HEK293 (cell line): ENCODE data around the gene HYAL3.

Source experiments
- CTCF ChIA-PET: fragments of 350-600 bp; formaldehyde crosslinking; extraction: SDS; loops from one replicate; lab custom pipeline; 2021; ENCODE audit warnings: antibody characterized with exemption; lab: Yijun Ruan, JAX
- POLR2A ChIA-PET: fragments of 300-600 bp; formaldehyde crosslinking; extraction: SDS; loops from one replicate; lab custom pipeline; 2020; ENCODE audit warnings: antibody characterized with exemption, inconsistent platforms; lab: Yijun Ruan, JAX
- H3K27ac ChIP-seq: fragments of 200-500 bp; sonication (Bioruptor generic); 2 replicates; pipeline ENCODE4 v1.5.1; 2014; ENCODE audit warnings: low read depth, low read length, control low read depth, inconsistent platforms; ENCODE audit errors: extremely low read depth
- H3K36me3 ChIP-seq, 2 experiments: fragments of 200-500 bp in 1 of 2; sonication (Bioruptor generic) in 1 of 2; 1 replicate in 1 of 2; 2 replicates in 1 of 2; pipeline ENCODE4 v1.5.1; 2014 to 2017; ENCODE audit warnings: inconsistent platforms in 2 of 2, low read length in 2 of 2; ENCODE audit not compliant: control insufficient read depth in 2 of 2, insufficient read depth in 1 of 2
- H3K4me1 ChIP-seq: fragments of 200-500 bp; sonication (Bioruptor generic); 2 replicates; pipeline ENCODE4 v1.5.1; 2014; ENCODE audit warnings: mild to moderate bottlenecking, low read length, inconsistent platforms; ENCODE audit not compliant: control insufficient read depth, insufficient read depth
- H3K4me3 ChIP-seq: 2 replicates; pipeline ENCODE4 v1.5.1; 2011; ENCODE audit warnings: low read depth, mild to moderate bottlenecking, control low read depth, low read length, moderate library complexity
- H3K9me3 ChIP-seq: fragments of 200-500 bp; sonication (Bioruptor generic); 2 replicates; pipeline ENCODE4 v1.5.1; 2014; ENCODE audit warnings: low read depth, low read length, inconsistent platforms; ENCODE audit not compliant: control insufficient read depth, insufficient read depth
- GLIS2 ChIP-seq: fragments of 450-650 bp; formaldehyde crosslinking; IDR thresholded peaks from 2 replicates; pipeline ENCODE4 v1.5.1; 2016; ENCODE audit warnings: missing biosample characterization, missing genetic modification characterization
- KLF1 ChIP-seq: fragments of 450-650 bp; formaldehyde crosslinking; IDR thresholded peaks from 2 replicates; pipeline ENCODE4 v1.5.1; 2016; ENCODE audit warnings: missing biosample characterization, missing genetic modification characterization
- KLF10 ChIP-seq: fragments of 450-650 bp; IDR thresholded peaks from 2 replicates; pipeline ENCODE4 v1.5.1; 2018; ENCODE audit warnings: missing biosample characterization, mild to moderate bottlenecking, missing genetic modification characterization
- KLF7 ChIP-seq: fragments of 450-650 bp; formaldehyde crosslinking; IDR thresholded peaks from 2 replicates; pipeline ENCODE4 v1.5.1; 2016; ENCODE audit warnings: missing biosample characterization, missing genetic modification characterization, borderline replicate concordance
- KLF8 ChIP-seq: fragments of 450-650 bp; formaldehyde crosslinking; IDR thresholded peaks from 2 replicates; pipeline ENCODE4 v1.5.1; 2016; ENCODE audit warnings: missing biosample characterization, missing genetic modification characterization
- PATZ1 ChIP-seq: fragments of 450-650 bp; formaldehyde crosslinking; IDR thresholded peaks from 2 replicates; pipeline ENCODE4 v1.5.1; 2016; ENCODE audit warnings: missing biosample characterization, missing genetic modification characterization
- SP2 ChIP-seq: fragments of 450-650 bp; formaldehyde crosslinking; IDR thresholded peaks from 2 replicates; pipeline ENCODE4 v1.5.1; 2016; ENCODE audit warnings: missing biosample characterization, missing genetic modification characterization
- SP3 ChIP-seq: fragments of 450-650 bp; formaldehyde crosslinking; IDR thresholded peaks from 2 replicates; pipeline ENCODE4 v1.5.1; 2016; ENCODE audit warnings: missing biosample characterization, missing genetic modification characterization
- SP7 ChIP-seq: fragments of 450-650 bp; formaldehyde crosslinking; IDR thresholded peaks from 2 replicates; pipeline ENCODE4 v1.5.1; 2016; ENCODE audit warnings: missing biosample characterization, missing genetic modification characterization
- TRIM28 ChIP-seq: IDR thresholded peaks from 2 replicates; pipeline ENCODE4 v1.6.1; 2011; ENCODE audit warnings: low read length, control low read depth, borderline replicate concordance
- YY2 ChIP-seq: fragments of 450-650 bp; formaldehyde crosslinking; IDR thresholded peaks from 2 replicates; pipeline ENCODE4 v1.5.1; 2016; ENCODE audit warnings: missing biosample characterization, missing genetic modification characterization
- ZBTB20 ChIP-seq: fragments of 450-650 bp; formaldehyde crosslinking; IDR thresholded peaks from 2 replicates; pipeline ENCODE4 v1.5.1; 2016; ENCODE audit warnings: missing biosample characterization, missing genetic modification characterization
- ZBTB26 ChIP-seq: fragments of 450-650 bp; formaldehyde crosslinking; optimal IDR thresholded peaks from 2 replicates; pipeline ENCODE3; 2016; ENCODE audit warnings: missing biosample characterization, mild to moderate bottlenecking, missing genetic modification characterization
- ZBTB48 ChIP-seq: fragments of 450-650 bp; formaldehyde crosslinking; IDR thresholded peaks from 2 replicates; pipeline ENCODE4 v1.5.1; 2016; ENCODE audit warnings: missing biosample characterization, missing genetic modification characterization
- ZEB2 ChIP-seq: fragments of 450-650 bp; formaldehyde crosslinking; IDR thresholded peaks from 2 replicates; pipeline ENCODE4 v1.5.1; 2016; ENCODE audit warnings: missing biosample characterization, missing genetic modification characterization
- ZFHX2 ChIP-seq: fragments of 450-650 bp; formaldehyde crosslinking; conservative IDR thresholded peaks from 2 replicates; pipeline ENCODE4 v1.5.1; 2016; ENCODE audit warnings: missing biosample characterization, missing genetic modification characterization
- ZNF10 ChIP-seq: fragments of 450-650 bp; formaldehyde crosslinking; IDR thresholded peaks from 2 replicates; pipeline ENCODE4 v1.5.1; 2017; ENCODE audit warnings: missing biosample characterization, missing genetic modification characterization
- ZNF2 ChIP-seq: fragments of 450-650 bp; formaldehyde crosslinking; IDR thresholded peaks from 2 replicates; pipeline ENCODE4 v1.5.1; 2016; ENCODE audit warnings: missing biosample characterization, missing genetic modification characterization
- ZNF202 ChIP-seq: fragments of 450-650 bp; formaldehyde crosslinking; IDR thresholded peaks from 2 replicates; pipeline ENCODE4 v1.5.1; 2016; ENCODE audit warnings: missing biosample characterization, missing genetic modification characterization, borderline replicate concordance
- ZNF24 ChIP-seq: fragments of 450-650 bp; formaldehyde crosslinking; IDR thresholded peaks from 2 replicates; pipeline ENCODE4 v1.5.1; 2016; ENCODE audit warnings: missing biosample characterization, missing genetic modification characterization
- ZNF354C ChIP-seq: fragments of 450-650 bp; formaldehyde crosslinking; IDR thresholded peaks from 2 replicates; pipeline ENCODE4 v1.5.1; 2016; ENCODE audit warnings: missing biosample characterization, missing genetic modification characterization, low read depth, borderline replicate concordance
- ZNF362 ChIP-seq: fragments of 450-650 bp; formaldehyde crosslinking; IDR thresholded peaks from 2 replicates; pipeline ENCODE4 v1.5.1; 2016; ENCODE audit warnings: missing biosample characterization, missing genetic modification characterization
- ZNF391 ChIP-seq: fragments of 450-650 bp; formaldehyde crosslinking; IDR thresholded peaks from 2 replicates; pipeline ENCODE4 v1.5.1; 2016; ENCODE audit warnings: low read depth, missing biosample characterization, missing genetic modification characterization, borderline replicate concordance
- ZNF398 ChIP-seq: fragments of 450-650 bp; formaldehyde crosslinking; IDR thresholded peaks from 2 replicates; pipeline ENCODE4 v1.5.1; 2017; ENCODE audit warnings: missing biosample characterization, missing genetic modification characterization
- ZNF513 ChIP-seq: fragments of 450-650 bp; IDR thresholded peaks from 2 replicates; pipeline ENCODE4 v1.5.1; 2018; ENCODE audit warnings: missing biosample characterization, missing genetic modification characterization
- ZNF548 ChIP-seq: fragments of 450-650 bp; formaldehyde crosslinking; IDR thresholded peaks from 2 replicates; pipeline ENCODE4 v1.5.1; 2016; ENCODE audit warnings: missing biosample characterization, missing genetic modification characterization
- ZNF600 ChIP-seq: fragments of 450-650 bp; formaldehyde crosslinking; IDR thresholded peaks from 2 replicates; pipeline ENCODE4 v1.5.1; 2016; ENCODE audit warnings: missing biosample characterization, missing genetic modification characterization
- ZNF629 ChIP-seq: fragments of 450-650 bp; formaldehyde crosslinking; IDR thresholded peaks from 2 replicates; pipeline ENCODE4 v1.5.1; 2017; ENCODE audit warnings: missing biosample characterization, missing genetic modification characterization
- ZNF677 ChIP-seq: fragments of 450-650 bp; IDR thresholded peaks from 2 replicates; pipeline ENCODE4 v1.5.0; 2018; ENCODE audit warnings: missing biosample characterization, mild to moderate bottlenecking, missing genetic modification characterization, moderate library complexity
- ZNF785 ChIP-seq: fragments of 450-650 bp; formaldehyde crosslinking; IDR thresholded peaks from 2 replicates; pipeline ENCODE4 v1.5.1; 2016; ENCODE audit warnings: missing biosample characterization, missing genetic modification characterization

The HYAL3 gene

GRCh38 chr3:50292159-50293078, 6.8 kb downstream of the HYAL3 start, which contains the start of gene IFRD2:
IFRD2 (minus strand) TSS chr3:50292429; CDS start chr3:50292274, 155 bp downstream.
- H3K9me3 ChIP-seq: no peaks in the 10 kb centered on the region
- H3K4me1 ChIP-seq: no peaks in the 10 kb centered on the region
- ChIA-PET CTCF (interaction anchor here (0.5 to 1.9 kb wide), 12 partner anchors 14 to 263 kb away, joined by 3 to 7 read pairs (median 3); no protein-coding TSS in a partner anchor), POLR2A (interaction anchor here (0.5 to 1.9 kb wide), 13 partner anchors 10 to 1131 kb away, joined by 3 to 18 read pairs (median 4); partner anchors contain the start of genes GNAI2, HYAL1 and TUSC2)
- peak within 1 kb of the TSS; percentile 80 for H3K4me3 ChIP-seq
- H3K36me3 ChIP-seq: peaks cover 0 to 37% of the 10 kb centered on the region in 2 experiments; a peak in 1 of 3 replicates
- peak within 1 kb of the TSS; percentile 77 for H3K27ac ChIP-seq
- TF ChIP-seq ZNF677: no peak
- TF ChIP-seq ZFHX2: 0 out of 2 replicates have a peak, but pooled peaks have one; percentile 11
- TF ChIP-seq ZNF629 (tag by site-specific recombination): peak; percentile 48; the same call in 1 of the 2 replicates
- TF ChIP-seq ZNF600: 0 out of 2 replicates have a peak, but pooled peaks have one; percentile 29
- TF ChIP-seq ZNF10 (tag by site-specific recombination): peak; percentile 62; the same call in 1 of the 2 replicates
- TF ChIP-seq ZNF362 (tag by site-specific recombination): no peak
- peak; percentile 43; the same call in 1 of the 2 replicates for TF ChIP-seq KLF10 (tag by site-specific recombination)
- no peak for TF ChIP-seq ZNF354C (tag by site-specific recombination)
- peak; percentile 99 for TF ChIP-seq ZBTB26
- no peak for TF ChIP-seq ZNF2 (tag by site-specific recombination)
- no peak for TF ChIP-seq ZNF202 (tag by site-specific recombination)
- peak; percentile 67; the same call in 1 of the 2 replicates for TF ChIP-seq ZBTB48
- peak; percentile 53; the same call in 1 of the 2 replicates for TF ChIP-seq PATZ1 (tag by site-specific recombination)
- no peak for TF ChIP-seq ZNF785 (tag by site-specific recombination)
- peak; percentile 78 for TF ChIP-seq GLIS2 (tag by site-specific recombination)
- TF ChIP-seq SP7 (tag by site-specific recombination): no peak
- peak; percentile 99 for TF ChIP-seq KLF8 (tag by site-specific recombination)
- peak; percentile 85 for TF ChIP-seq ZNF24 (tag by site-specific recombination)
- peak; percentile 98 for TF ChIP-seq SP3 (tag by site-specific recombination)
- peak; percentile 39; the same call in 1 of the 2 replicates for TF ChIP-seq ZEB2
- no peak for TF ChIP-seq ZNF548 (tag by site-specific recombination)
- TF ChIP-seq ZNF513: no peak
- no peak for TF ChIP-seq ZNF398 (tag by site-specific recombination)
- TF ChIP-seq ZBTB20 (tag by site-specific recombination): peak; percentile 93
- TF ChIP-seq SP2 (tag by site-specific recombination): peak; percentile 58
- TF ChIP-seq KLF1 (tag by site-specific recombination): peak; percentile 94
- peak; percentile 98 for TF ChIP-seq YY2 (tag by site-specific recombination)
- TF ChIP-seq TRIM28: no peak
- peak; percentile 96 for TF ChIP-seq KLF7 (tag by site-specific recombination)
- TF ChIP-seq ZNF391 (tag by site-specific recombination): peak; percentile 17; the same call in 1 of the 2 replicates
